Erythroblast (primary cell): ENCODE results near the gene CIC.

ENCODE experiments used
- DNase-seq, 2 experiments: peaks; one replicate each; lab custom pipeline; 2025; lab: John Stamatoyannopoulos, UW
- GATA1 ChIP-seq: IDR thresholded peaks from 2 replicates; pipeline ENCODE4 v1.6.1; 2011; ENCODE audit warnings: low read depth, mild to moderate bottlenecking, control low read depth, low read length, moderate library complexity
- POLR2A ChIP-seq: IDR thresholded peaks from 2 replicates; pipeline ENCODE4 v1.6.1; 2011; ENCODE audit warnings: mild to moderate bottlenecking, low read length

Gene CIC

GRCh38 chr19:42288881-42289555 lies 20.0 kb downstream of the CIC start:
- no peak for DNase-seq
- TF ChIP-seq GATA1, result no peak
- TF ChIP-seq POLR2A, result no peak

DNA sequence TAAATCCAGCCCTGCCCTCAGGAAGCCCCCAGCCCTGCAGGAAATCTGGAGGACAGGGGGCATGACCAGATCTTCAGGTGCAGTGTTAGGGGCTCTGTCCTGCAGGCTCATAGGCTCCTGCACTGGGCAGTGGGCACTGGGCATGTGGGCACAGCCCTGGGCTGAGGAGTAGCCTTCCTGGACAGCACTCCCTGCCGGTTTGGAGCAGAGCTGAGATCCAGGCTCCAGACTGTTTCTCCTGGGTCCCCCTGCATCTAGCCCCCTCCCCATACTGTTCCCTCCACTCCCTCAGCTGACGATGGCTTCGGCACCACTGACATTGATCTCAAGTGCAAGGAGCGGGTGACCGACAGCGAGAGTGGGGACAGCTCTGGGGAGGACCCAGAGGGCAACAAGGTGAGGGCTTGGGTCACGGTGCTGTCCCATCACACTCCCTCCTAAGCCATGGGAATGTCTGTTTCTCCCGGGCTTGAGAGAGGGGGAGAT lies 20.5 kb downstream of the CIC start:
- no peak for TF ChIP-seq POLR2A
- no peak for TF ChIP-seq GATA1
- no peak for DNase-seq

DNA sequence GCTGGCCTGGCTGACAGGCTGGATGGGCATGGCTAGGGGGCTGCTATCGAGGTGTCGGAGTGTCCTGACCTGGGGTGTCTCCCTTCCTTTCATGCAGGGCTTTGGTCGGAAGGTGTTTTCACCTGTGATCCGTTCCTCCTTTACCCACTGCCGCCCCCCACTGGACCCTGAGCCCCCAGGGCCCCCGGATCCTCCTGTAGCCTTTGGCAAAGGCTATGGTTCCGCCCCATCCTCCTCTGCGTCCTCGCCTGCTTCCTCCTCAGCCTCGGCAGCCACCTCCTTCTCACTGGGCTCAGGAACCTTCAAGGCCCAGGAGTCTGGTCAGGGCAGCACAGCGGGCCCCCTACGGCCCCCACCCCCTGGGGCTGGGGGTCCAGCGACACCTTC lies 21.1 kb downstream of the CIC start:
- no peak for DNase-seq
- TF ChIP-seq GATA1, result no peak
- TF ChIP-seq POLR2A, result no peak

GRCh38 chr19:42290523-42291434 lies 21.7 kb downstream of the CIC start:
- no peak for TF ChIP-seq GATA1
- no peak for TF ChIP-seq POLR2A
- DNase-seq, result peak; percentile 62 to 65

DNA sequence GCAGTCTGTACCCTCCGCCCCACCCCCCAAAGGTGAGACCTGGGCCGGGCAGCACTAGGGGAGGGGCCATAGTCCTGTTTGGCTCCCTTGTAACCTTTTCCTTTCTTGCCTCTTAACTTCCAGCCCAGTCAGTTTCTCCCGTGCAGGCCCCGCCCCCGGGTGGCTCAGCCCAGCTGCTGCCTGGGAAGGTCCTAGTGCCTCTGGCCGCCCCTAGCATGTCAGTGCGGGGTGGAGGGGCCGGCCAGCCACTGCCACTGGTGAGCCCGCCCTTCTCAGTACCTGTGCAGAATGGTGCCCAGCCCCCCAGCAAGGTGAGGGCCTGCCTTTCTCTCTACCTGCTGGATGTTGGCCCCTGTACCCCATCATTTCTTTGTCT lies 22.4 kb downstream of the CIC start:
- TF ChIP-seq POLR2A, result no peak
- no peak for TF ChIP-seq GATA1
- DNase-seq, result no peak

DNA sequence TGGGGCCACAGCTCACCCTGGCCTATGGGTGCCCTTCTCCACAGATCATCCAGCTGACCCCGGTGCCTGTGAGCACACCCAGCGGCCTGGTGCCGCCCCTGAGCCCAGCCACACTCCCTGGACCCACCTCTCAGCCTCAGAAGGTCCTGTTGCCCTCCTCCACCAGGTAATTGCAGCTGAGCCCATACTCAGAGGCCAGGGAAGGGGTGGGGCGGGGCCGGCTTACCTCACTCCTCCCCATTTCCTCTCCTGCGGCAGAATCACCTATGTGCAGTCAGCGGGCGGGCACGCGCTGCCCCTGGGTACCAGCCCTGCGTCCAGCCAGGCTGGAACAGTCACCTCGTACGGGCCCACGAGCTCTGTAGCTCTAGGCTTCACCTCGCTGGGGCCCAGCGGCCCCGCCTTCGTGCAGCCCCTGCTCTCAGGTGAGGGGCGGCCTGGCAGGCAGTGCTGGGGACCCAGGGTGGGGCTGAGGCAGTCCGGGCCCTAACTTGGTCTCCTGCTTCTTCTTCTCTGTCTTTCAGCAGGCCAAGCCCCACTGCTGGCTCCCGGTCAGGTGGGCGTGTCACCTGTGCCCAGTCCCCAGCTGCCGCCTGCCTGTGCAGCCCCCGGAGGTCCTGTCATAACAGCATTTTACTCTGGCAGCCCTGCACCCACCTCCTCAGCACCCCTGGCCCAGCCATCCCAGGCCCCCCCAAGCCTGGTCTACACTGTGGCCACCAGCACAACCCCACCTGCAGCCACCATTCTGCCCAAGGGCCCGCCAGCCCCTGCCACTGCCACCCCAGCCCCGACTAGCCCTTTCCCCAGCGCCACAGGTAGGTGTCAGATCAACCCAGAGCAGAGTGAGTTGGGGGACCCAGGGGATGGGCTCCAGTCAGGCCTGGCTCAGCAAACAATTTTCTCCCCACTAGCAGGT lies 23.2 kb downstream of the CIC start:
- DNase-seq, result no peak

GRCh38 chr19:42292963-42293362 lies 23.9 kb downstream of the CIC start:
- TF ChIP-seq POLR2A (no peak), GATA1 (no peak)
- DNase-seq, result no peak

More for the DNA sequence above, 23.2 kb downstream of the CIC start:
- no peak for TF ChIP-seq GATA1
- TF ChIP-seq POLR2A, result no peak

DNA sequence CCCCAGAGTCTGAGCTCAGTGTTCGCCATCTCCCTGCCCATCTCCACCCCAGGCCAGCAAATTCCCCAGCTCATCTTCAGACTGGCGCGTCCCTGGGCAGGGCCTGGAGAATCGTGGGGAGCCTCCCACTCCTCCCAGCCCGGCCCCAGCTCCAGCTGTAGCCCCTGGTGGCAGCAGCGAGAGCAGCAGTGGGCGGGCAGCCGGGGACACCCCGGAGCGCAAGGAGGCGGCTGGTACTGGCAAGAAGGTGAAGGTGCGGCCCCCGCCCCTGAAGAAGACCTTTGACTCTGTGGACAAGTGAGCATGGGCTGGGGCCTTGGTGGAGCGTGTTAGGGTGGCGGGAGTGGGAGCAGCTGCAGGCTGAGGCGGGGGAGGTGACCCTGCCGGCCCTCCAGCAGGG lies 24.5 kb downstream of the CIC start:
- TF ChIP-seq GATA1, result no peak
- no peak for TF ChIP-seq POLR2A

GRCh38 chr19:42293948-42294347 lies 24.9 kb downstream of the CIC start:
- no peak for DNase-seq

More for the DNA sequence above, 24.5 kb downstream of the CIC start:
- DNase-seq, result no peak

DNA sequence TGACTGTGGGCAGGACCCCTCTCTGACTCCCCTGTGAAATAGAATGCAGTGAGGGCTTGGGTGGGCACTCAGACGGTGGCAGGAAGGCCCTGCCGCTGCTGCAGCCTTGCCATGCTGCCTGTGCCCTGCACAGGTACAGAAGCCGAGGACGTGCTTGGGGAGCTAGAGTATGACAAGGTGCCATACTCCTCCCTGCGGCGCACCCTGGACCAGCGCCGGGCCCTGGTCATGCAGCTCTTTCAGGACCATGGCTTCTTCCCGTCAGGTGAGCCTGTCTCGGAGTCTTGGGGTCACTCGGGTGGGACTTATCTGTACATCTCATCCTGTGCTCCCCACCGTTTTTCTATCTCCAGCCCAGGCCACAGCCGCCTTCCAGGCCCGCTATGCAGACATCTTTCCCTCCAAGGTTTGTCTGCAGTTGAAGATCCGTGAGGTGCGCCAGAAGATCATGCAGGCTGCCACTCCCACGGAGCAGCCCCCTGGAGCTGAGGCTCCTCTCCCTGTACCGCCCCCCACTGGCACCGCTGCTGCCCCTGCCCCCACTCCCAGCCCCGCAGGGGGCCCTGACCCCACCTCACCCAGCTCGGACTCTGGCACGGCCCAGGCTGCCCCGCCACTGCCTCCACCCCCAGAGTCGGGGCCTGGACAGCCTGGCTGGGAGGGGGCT lies 25.6 kb downstream of the CIC start:
- DNase-seq, result no peak
- TF ChIP-seq GATA1 (no peak), POLR2A (no peak)

More at GRCh38 chr19:42293948-42294347, 24.9 kb downstream of the CIC start:
- TF ChIP-seq POLR2A (no peak), GATA1 (no peak)

- TF ChIP-seq GATA1, result no peak
- TF ChIP-seq POLR2A, result no peak
- DNase-seq, result no peak
These were observed 26.3 kb downstream of the CIC start for GRCh38 chr19:42295342-42295741.

- peak; percentile 75 to 89 for DNase-seq
- peak; percentile 46 for TF ChIP-seq POLR2A
- TF ChIP-seq GATA1, result no peak
These were observed 26.9 kb downstream of the CIC start for GRCh38 chr19:42295831-42296525.

DNA sequence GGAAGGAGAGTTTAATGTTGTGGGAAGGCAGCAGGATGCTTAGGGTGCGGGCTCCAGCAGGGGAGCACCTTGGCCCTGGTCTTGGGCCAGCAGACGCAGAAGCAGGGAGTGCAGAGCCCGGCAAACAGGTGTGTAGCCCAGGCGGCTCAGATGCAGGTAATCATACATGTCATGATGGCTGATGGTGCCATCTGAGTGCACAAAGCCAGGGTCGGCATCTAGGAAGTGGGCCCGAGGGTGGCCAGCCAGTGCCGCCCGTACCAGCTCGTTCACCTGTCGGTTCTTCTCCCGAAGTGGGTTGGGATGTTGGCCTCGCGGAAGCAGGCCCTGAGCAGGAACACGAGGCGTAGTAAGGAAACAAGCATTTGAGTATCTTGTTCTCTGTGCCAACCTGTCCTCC lies 28.0 kb downstream of the CIC start:
- DNase-seq, result no peak
- TF ChIP-seq POLR2A (no peak), GATA1 (no peak)
